ENCODE measurements around the gene ARF1. TPM values are rescaled to one million over a fixed set of nuclear protein-coding genes. Genes with fewer than 3 reads are reported as not detected.

The ARF1 gene
- total and polyA plus RNA-seq, 2 of the 13 experiments (the other 11 are each of a cell fraction or from before 2014, with no cell fraction given) = 186 to 327 TPM

GRCh38 chr1:228141226-228142044 is 58.9 kb downstream of the ARF1 start (continued):
- no peak for TF ChIP-seq ZNF75D (CRISPR knock-in tag; IDR thresholded peaks at IDR 0.05; ENCODE audit: borderline replicate concordance)
- no peak for TF ChIP-seq HNF1A (IDR thresholded peaks at IDR 0.05; ENCODE audit: low read depth)
- TF ChIP-seq HNF1A (CRISPR knock-in tag; IDR thresholded peaks at IDR 0.05; ENCODE audit: borderline replicate concordance) = no peak
- 0 out of 2 replicates have a peak, but pooled peaks have one; percentile 46 for TF ChIP-seq IRF2 (CRISPR knock-in tag; IDR thresholded peaks at IDR 0.05)
- TF ChIP-seq ZNF775 (CRISPR knock-in tag; IDR thresholded peaks at IDR 0.05; ENCODE audit: borderline replicate concordance) = no peak
- no peak for TF ChIP-seq ZMAT3 (CRISPR knock-in tag; conservative IDR thresholded peaks at IDR 0.05)
- TF ChIP-seq FLYWCH1 (CRISPR knock-in tag; IDR thresholded peaks at IDR 0.05) = no peak
- TF ChIP-seq IRX3 (CRISPR knock-in tag; IDR thresholded peaks at IDR 0.05; ENCODE audit: borderline replicate concordance, low read depth) = no peak
- TF ChIP-seq ZNF282 (IDR thresholded peaks at IDR 0.05; ENCODE audit: partially characterized antibody) = no peak
- no peak for TF ChIP-seq GPN1 (CRISPR knock-in tag; IDR thresholded peaks at IDR 0.05; ENCODE audit: borderline replicate concordance)
- TF ChIP-seq HMGXB3 (CRISPR knock-in tag; IDR thresholded peaks at IDR 0.05; ENCODE audit: borderline replicate concordance) = no peak
- TF ChIP-seq EED (CRISPR knock-in tag; IDR thresholded peaks at IDR 0.05) = 0 out of 2 replicates have a peak, but pooled peaks have one; percentile 50
- TF ChIP-seq ZNF432 (CRISPR knock-in tag; IDR thresholded peaks at IDR 0.05; ENCODE audit: borderline replicate concordance) = no peak
- TF ChIP-seq CBFB (CRISPR knock-in tag; IDR thresholded peaks at IDR 0.05) = no peak
- TF ChIP-seq HNF4G (IDR thresholded peaks at IDR 0.05; ENCODE audit: borderline replicate concordance, low read depth, low read length) = no peak
- TF ChIP-seq HNF4G (CRISPR knock-in tag; IDR thresholded peaks at IDR 0.05; ENCODE audit: borderline replicate concordance, low read depth) = no peak
- TF ChIP-seq SP4 (CRISPR knock-in tag; IDR thresholded peaks at IDR 0.05) = no peak; the same call in 1 of the 2 replicates
- TF ChIP-seq CSRNP2 (CRISPR knock-in tag; conservative IDR thresholded peaks at IDR 0.05; ENCODE audit: low read depth) = no peak
- TF ChIP-seq ZBTB3 (CRISPR knock-in tag; IDR thresholded peaks at IDR 0.05; ENCODE audit: borderline replicate concordance, low read depth) = no peak
- no peak for TF ChIP-seq MXD4 (CRISPR knock-in tag; IDR thresholded peaks at IDR 0.05)
